HCT116 (cell line): Measurements from ENCODE around the gene OR4K14. TPM values are rescaled to one million over a fixed set of nuclear protein-coding genes. Genes with fewer than 3 reads are reported as not detected.

Experiments
- ATAC-seq: fragments of 200-7000 bp; cut with Tn5 transposase; 2 replicates; pipeline ENCODE4 v1.9.1; 2020; ENCODE audit warnings: mild to moderate bottlenecking, moderate library complexity
- BruUV-seq: library from RNA; stranded (reverse); fragments of 400-500 nt; replicated peaks from 2 replicates; lab custom pipeline; 2021; lab: Mats Ljungman, UMichigan
- CTCF ChIA-PET: fragments of 300-600 bp; sonication (Branson Sonifier 250); formaldehyde crosslinking; loops from one replicate; lab custom pipeline; 2021; ENCODE audit warnings: antibody characterized with exemption; lab: Charles Lee
- POLR2A ChIA-PET: fragments of 300-600, 350-600 bp; sonication (Branson Sonifier 250); formaldehyde crosslinking; loops from one replicate; lab custom pipeline; 2021; ENCODE audit warnings: antibody characterized with exemption; lab: Charles Lee
- RAD21 ChIA-PET, 2 experiments: fragments of 300-600 bp; sonication (Branson Sonifier 250); formaldehyde crosslinking; loops; one replicate each; lab custom pipeline; 2023; ENCODE audit warnings: low total read pairs in 2 of 2; ENCODE audit not compliant: uncharacterized antibody in 2 of 2, unreplicated experiment in 2 of 2, low non-redundant PET in 1 of 2; lab: Charles Lee
- DNase-seq: peaks from one replicate; pipeline ENCODE4 v3.0.0-alpha.2; 2010; ENCODE audit warnings: low read depth, low spot score
- H2AFZ ChIP-seq: fragments of 200-600 bp; shearing (Covaris generic), sonication (generic); 2 replicates; pipeline ENCODE4 v1.6.1; 2017; ENCODE audit warnings: low read depth, mixed run types, mixed read lengths, antibody characterized with exemption, low read length; ENCODE audit not compliant: poor library complexity, severe bottlenecking
- H3K27ac ChIP-seq: 2 replicates; pipeline ENCODE4 v1.5.1; 2012; ENCODE audit warnings: low read depth, low read length
- H3K27me3 ChIP-seq: fragments of 200-600 bp; sonication (generic); 2 replicates; pipeline ENCODE4 v1.6.1; 2016; ENCODE audit warnings: mixed run types, low read length, mixed read lengths; ENCODE audit not compliant: insufficient read depth
- H3K36me3 ChIP-seq, 2 experiments: fragments of 200-500 bp in 1 of 2; fragments of 200-600 bp in 1 of 2; sonication (Bioruptor generic) in 1 of 2; sonication (generic) in 1 of 2; 2 replicates each; pipeline versions ENCODE4 v1.5.1 to v1.6.1; 2014 to 2016; ENCODE audit warnings: low read length in 2 of 2, inconsistent platforms in 1 of 2, mixed read lengths in 1 of 2, mixed run types in 1 of 2; ENCODE audit not compliant: insufficient read depth in 2 of 2, control insufficient read depth in 1 of 2
- H3K4me1 ChIP-seq, 2 experiments: fragments of 200-600 bp in 1 of 2; sonication (generic) in 1 of 2; 2 replicates each; pipeline versions ENCODE4 v1.5.1 to v1.6.1; 2012 to 2017; ENCODE audit warnings: low read length in 2 of 2, inconsistent platforms in 1 of 2, mild to moderate bottlenecking in 1 of 2, mixed read lengths in 1 of 2, mixed run types in 1 of 2, moderate library complexity in 1 of 2; ENCODE audit not compliant: insufficient read depth in 2 of 2, control insufficient read depth in 1 of 2
- H3K4me2 ChIP-seq: fragments of 200-600 bp; sonication (generic); 2 replicates; pipeline ENCODE4 v1.6.1; 2017; ENCODE audit warnings: mixed run types, low read length, mixed read lengths
- H3K4me3 ChIP-seq, 2 experiments: fragments of 200-600 bp in 1 of 2; sonication (generic) in 1 of 2; replicated peaks in 1 of 2; 2 replicates each; pipeline ENCODE4 v1.5.1; 2011 to 2016; ENCODE audit warnings: low read length in 2 of 2, control low read depth in 1 of 2, low read depth in 1 of 2, mild to moderate bottlenecking in 1 of 2, mixed read lengths in 1 of 2, mixed run types in 1 of 2
- H3K79me2 ChIP-seq: fragments of 200-600 bp; sonication (generic); 2 replicates; pipeline ENCODE4 v1.6.1; 2017; ENCODE audit warnings: mild to moderate bottlenecking, mixed run types, low read length, moderate library complexity, mixed read lengths; ENCODE audit not compliant: insufficient read depth
- H3K9ac ChIP-seq: fragments of 200-600 bp; sonication (generic); 2 replicates; pipeline ENCODE4 v1.6.1; 2016; ENCODE audit warnings: low read length, mixed read lengths
- H3K9me2 ChIP-seq: fragments of 200-600 bp; sonication (generic), shearing (Covaris generic); 2 replicates; pipeline ENCODE4 v1.6.1; 2017; ENCODE audit warnings: mixed run types, mild to moderate bottlenecking, moderate library complexity; ENCODE audit not compliant: insufficient read depth
- H3K9me3 ChIP-seq, 2 experiments: fragments of 200-500 bp in 1 of 2; fragments of 200-600 bp in 1 of 2; sonication (Bioruptor generic) in 1 of 2; sonication (generic) in 1 of 2; 2 replicates each; pipeline ENCODE4 v1.6.1; 2014 to 2017; ENCODE audit warnings: low read length in 2 of 2, mixed read lengths in 2 of 2, inconsistent platforms in 1 of 2, low read depth in 1 of 2, mild to moderate bottlenecking in 1 of 2, mixed run types in 1 of 2, moderate library complexity in 1 of 2; ENCODE audit not compliant: control insufficient read depth in 1 of 2, insufficient read depth in 1 of 2
- H4K20me1 ChIP-seq: fragments of 200-600 bp; sonication (generic), shearing (Covaris generic); 2 replicates; pipeline ENCODE4 v1.6.1; 2017; ENCODE audit warnings: mixed run types, mild to moderate bottlenecking, moderate library complexity; ENCODE audit not compliant: insufficient read depth
- CBX3 ChIP-seq: IDR thresholded peaks from 2 replicates; pipeline ENCODE4 v1.6.1; 2012; ENCODE audit warnings: low read depth
- EZH2 ChIP-seq: fragments of 200-600 bp; sonication (generic); IDR thresholded peaks from 2 replicates; pipeline ENCODE4 v1.6.1; 2017; ENCODE audit warnings: antibody characterized with exemption, mixed run types
- FOSL1 ChIP-seq: IDR thresholded peaks from 2 replicates; pipeline ENCODE4 v1.6.1; 2012; ENCODE audit warnings: low read depth
- SRF ChIP-seq: IDR thresholded peaks from 2 replicates; pipeline ENCODE4 v1.6.1; 2012; ENCODE audit warnings: low read depth
- YY1 ChIP-seq: IDR thresholded peaks from 2 replicates; pipeline ENCODE4 v1.6.1; 2011; ENCODE audit warnings: low read length, low read depth, moderate library complexity, mild to moderate bottlenecking; ENCODE audit not compliant: insufficient replicate concordance; ENCODE audit errors: extremely low read depth
- ZNF274 ChIP-seq: fragments of 200-500 bp; sonication (Bioruptor generic); IDR thresholded peaks from 2 replicates; pipeline ENCODE4 v1.6.1; 2014; ENCODE audit warnings: mild to moderate bottlenecking, low read depth, low read length, inconsistent platforms
- intact Hi-C: fragments of 100-400 bp; cut with micrococcal nuclease; formaldehyde crosslinking; loops from 2 replicates; pipeline ENCODE4 v1.10.0; 2022
- total RNA-seq: library from RNA; stranded (reverse); gene quantifications from one replicate; pipeline ENCODE4 v1.2.1, GENCODE V29; 2021; ENCODE audit not compliant: unreplicated experiment
- TF ChIP-seq, protein P1 (sequence below), 3 experiments: fragments of 200-600 bp in 1 of 3; sonication (generic) in 1 of 3; IDR thresholded peaks in 2 of 3; conservative IDR thresholded peaks in 1 of 3; 2 replicates each; pipeline ENCODE4 v1.5.1; 2012 to 2017; ENCODE audit warnings: low read depth in 2 of 3, low read length in 2 of 3, antibody characterized with exemption in 1 of 3, borderline replicate concordance in 1 of 3, control low read depth in 1 of 3, mild to moderate bottlenecking in 1 of 3, mixed read lengths in 1 of 3, mixed run types in 1 of 3, moderate library complexity in 1 of 3; ENCODE audit not compliant: insufficient read depth in 1 of 3
- TF ChIP-seq, protein P2 (sequence below): IDR thresholded peaks from 2 replicates; pipeline ENCODE4 v1.6.1; 2012
- TF ChIP-seq, protein P3 (sequence below): IDR thresholded peaks from 2 replicates; pipeline ENCODE4 v1.6.1; 2012

The OR4K14 gene
- total RNA-seq, 1 experiment from 2014 or later: not detected

DNA sequence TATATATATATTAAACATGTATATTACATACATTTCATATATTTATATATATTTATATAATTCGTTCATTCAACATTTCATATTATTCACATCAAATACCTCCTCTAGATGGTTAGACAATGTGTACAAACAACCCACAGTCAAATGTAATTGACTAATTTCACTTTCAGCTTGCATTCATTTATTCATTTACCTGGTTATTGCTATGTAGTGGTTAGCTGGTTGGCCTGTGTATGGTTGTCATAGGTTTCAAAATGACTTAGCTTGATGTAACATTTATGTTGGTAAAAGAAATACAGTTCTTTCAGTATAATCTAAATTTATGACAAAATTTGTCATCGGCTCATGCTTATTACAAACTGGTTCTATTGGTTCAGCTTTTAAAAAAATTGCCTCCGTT is 16.3 kb upstream of the OR4K14 start:
- Histone ChIP-seq H4K20me1 (no peaks in the 10 kb centered on the region), H3K4me3 (no peak overlapping the region), H3K9me3 (0 out of 4 replicates have a peak, but pooled peaks cover 0 to 4% of the 10 kb centered on the region in 2 experiments), H3K79me2 (no peaks in the 10 kb centered on the region), H3K27ac (no peak overlapping the region), H2AFZ (no peak overlapping the region), H3K36me3 (no peaks in the 10 kb centered on the region), H3K4me1 (no peaks in the 10 kb centered on the region), H3K27me3 (no peaks in the 10 kb centered on the region), H3K4me2 (no peak overlapping the region), H3K9me2 (no peaks in the 10 kb centered on the region), H3K9ac (no peak overlapping the region)
- POLR2A ChIA-PET: no interaction called here
- no peak for DNase-seq
- no TSS peak for BruUV-seq
- no peak for TF ChIP-seq EZH2
- TF ChIP-seq, protein P1, sequence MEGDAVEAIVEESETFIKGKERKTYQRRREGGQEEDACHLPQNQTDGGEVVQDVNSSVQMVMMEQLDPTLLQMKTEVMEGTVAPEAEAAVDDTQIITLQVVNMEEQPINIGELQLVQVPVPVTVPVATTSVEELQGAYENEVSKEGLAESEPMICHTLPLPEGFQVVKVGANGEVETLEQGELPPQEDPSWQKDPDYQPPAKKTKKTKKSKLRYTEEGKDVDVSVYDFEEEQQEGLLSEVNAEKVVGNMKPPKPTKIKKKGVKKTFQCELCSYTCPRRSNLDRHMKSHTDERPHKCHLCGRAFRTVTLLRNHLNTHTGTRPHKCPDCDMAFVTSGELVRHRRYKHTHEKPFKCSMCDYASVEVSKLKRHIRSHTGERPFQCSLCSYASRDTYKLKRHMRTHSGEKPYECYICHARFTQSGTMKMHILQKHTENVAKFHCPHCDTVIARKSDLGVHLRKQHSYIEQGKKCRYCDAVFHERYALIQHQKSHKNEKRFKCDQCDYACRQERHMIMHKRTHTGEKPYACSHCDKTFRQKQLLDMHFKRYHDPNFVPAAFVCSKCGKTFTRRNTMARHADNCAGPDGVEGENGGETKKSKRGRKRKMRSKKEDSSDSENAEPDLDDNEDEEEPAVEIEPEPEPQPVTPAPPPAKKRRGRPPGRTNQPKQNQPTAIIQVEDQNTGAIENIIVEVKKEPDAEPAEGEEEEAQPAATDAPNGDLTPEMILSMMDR (IDR thresholded peaks at IDR 0.05 in 2 of 3, conservative IDR thresholded peaks at IDR 0.05 in 1 of 3; ENCODE audit: borderline replicate concordance in 1 of 3, insufficient read depth in 1 of 3, low read depth in 2 of 3, low read length in 2 of 3): no peak
- no peak for TF ChIP-seq FOSL1
- TF ChIP-seq SRF: no peak
- TF ChIP-seq, protein P2, sequence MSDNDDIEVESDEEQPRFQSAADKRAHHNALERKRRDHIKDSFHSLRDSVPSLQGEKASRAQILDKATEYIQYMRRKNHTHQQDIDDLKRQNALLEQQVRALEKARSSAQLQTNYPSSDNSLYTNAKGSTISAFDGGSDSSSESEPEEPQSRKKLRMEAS: no peak
- TF ChIP-seq YY1: no peak
- no peak for TF ChIP-seq ZNF274
- no peak for TF ChIP-seq CBX3
- TF ChIP-seq, protein P3, sequence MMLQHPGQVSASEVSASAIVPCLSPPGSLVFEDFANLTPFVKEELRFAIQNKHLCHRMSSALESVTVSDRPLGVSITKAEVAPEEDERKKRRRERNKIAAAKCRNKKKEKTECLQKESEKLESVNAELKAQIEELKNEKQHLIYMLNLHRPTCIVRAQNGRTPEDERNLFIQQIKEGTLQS: no peak
- RAD21 ChIA-PET: no interaction called here
- CTCF ChIA-PET: no interaction called here
- intact Hi-C loops: no loop called here
- no peak for ATAC-seq
